ENCODE data around the gene PCDH20.

The PCDH20 gene

GRCh38 chr13:61415749-61416148, at the start of gene PCDH20:
TSS of gene PCDH20 (minus strand) at chr13:61415849. CDS start at chr13:61415158, 691 bp downstream.
- H3K4me1 ChIP-seq (ENCODE audit: control insufficient read depth, low read depth, low read length): peaks cover 4% of the 10 kb centered on the region
- no peaks in the 10 kb centered on the region for H3K9me3 ChIP-seq (ENCODE audit: control insufficient read depth, low read depth, low read length)
- H3K27me3 ChIP-seq (ENCODE audit: control insufficient read depth, insufficient read depth, low read length): peaks cover 46% of the 10 kb centered on the region
- peak within 1 kb of the TSS; percentile 18 for H3K9ac ChIP-seq (ENCODE audit: low read length)
- H3K4me3 ChIP-seq (ENCODE audit: low read length): peak within 1 kb of the TSS; percentile 92
- H3K36me3 ChIP-seq (ENCODE audit: control insufficient read depth, low read depth, low read length): no peaks in the 10 kb centered on the region
- H3K27ac ChIP-seq (ENCODE audit: low read length): no peak within 1 kb of the TSS

GRCh38 chr13:61463024-61463423, 47.4 kb upstream of the PCDH20 start:
- no peak overlapping the region for H3K27ac ChIP-seq (ENCODE audit: low read length)
- no peaks in the 10 kb centered on the region for H3K9me3 ChIP-seq (ENCODE audit: control insufficient read depth, low read depth, low read length)
- H3K27me3 ChIP-seq (ENCODE audit: control insufficient read depth, insufficient read depth, low read length): no peaks in the 10 kb centered on the region
- H3K4me3 ChIP-seq (ENCODE audit: low read length): no peak overlapping the region
- H3K36me3 ChIP-seq (ENCODE audit: control insufficient read depth, low read depth, low read length): no peaks in the 10 kb centered on the region
- H3K9ac ChIP-seq (ENCODE audit: low read length): no peak overlapping the region
- H3K4me1 ChIP-seq (ENCODE audit: control insufficient read depth, low read depth, low read length): no peaks in the 10 kb centered on the region

GRCh38 chr13:61453121-61453520, 37.5 kb upstream of the PCDH20 start:
- no peak overlapping the region for H3K4me3 ChIP-seq (ENCODE audit: low read length)
- no peak overlapping the region for H3K9ac ChIP-seq (ENCODE audit: low read length)
- no peaks in the 10 kb centered on the region for H3K9me3 ChIP-seq (ENCODE audit: control insufficient read depth, low read depth, low read length)
- no peaks in the 10 kb centered on the region for H3K4me1 ChIP-seq (ENCODE audit: control insufficient read depth, low read depth, low read length)
- no peak overlapping the region for H3K27ac ChIP-seq (ENCODE audit: low read length)
- H3K36me3 ChIP-seq (ENCODE audit: control insufficient read depth, low read depth, low read length): no peaks in the 10 kb centered on the region
- H3K27me3 ChIP-seq (ENCODE audit: control insufficient read depth, insufficient read depth, low read length): no peaks in the 10 kb centered on the region

- Histone ChIP-seq H3K4me3 (ENCODE audit: low read length) (no peak overlapping the region), H3K9ac (ENCODE audit: low read length) (no peak overlapping the region), H3K27ac (ENCODE audit: low read length) (no peak overlapping the region), H3K9me3 (ENCODE audit: control insufficient read depth, low read depth, low read length) (no peaks in the 10 kb centered on the region), H3K27me3 (ENCODE audit: control insufficient read depth, insufficient read depth, low read length) (no peaks in the 10 kb centered on the region), H3K36me3 (ENCODE audit: control insufficient read depth, low read depth, low read length) (no peaks in the 10 kb centered on the region), H3K4me1 (ENCODE audit: control insufficient read depth, low read depth, low read length) (peaks cover 5% of the 10 kb centered on the region)
Observed at GRCh38 chr13:61432029-61432428, 16.4 kb upstream of the PCDH20 start.

- Histone ChIP-seq H3K9ac (ENCODE audit: low read length) (no peak overlapping the region), H3K4me3 (ENCODE audit: low read length) (no peak overlapping the region), H3K27me3 (ENCODE audit: control insufficient read depth, insufficient read depth, low read length) (no peaks in the 10 kb centered on the region), H3K4me1 (ENCODE audit: control insufficient read depth, low read depth, low read length) (peaks cover 7% of the 10 kb centered on the region), H3K36me3 (ENCODE audit: control insufficient read depth, low read depth, low read length) (no peaks in the 10 kb centered on the region), H3K9me3 (ENCODE audit: control insufficient read depth, low read depth, low read length) (no peaks in the 10 kb centered on the region), H3K27ac (ENCODE audit: low read length) (no peak overlapping the region)
Observed at GRCh38 chr13:61423915-61424314, 8.3 kb upstream of the PCDH20 start.

GRCh38 chr13:61417086-61417570, 1.5 kb upstream of the PCDH20 start:
- H3K36me3 ChIP-seq (ENCODE audit: control insufficient read depth, low read depth, low read length): no peaks in the 10 kb centered on the region
- H3K27me3 ChIP-seq (ENCODE audit: control insufficient read depth, insufficient read depth, low read length): peaks cover 42% of the 10 kb centered on the region
- H3K9ac ChIP-seq (ENCODE audit: low read length): no peak overlapping the region
- peaks cover 7% of the 10 kb centered on the region for H3K4me1 ChIP-seq (ENCODE audit: control insufficient read depth, low read depth, low read length)
- H3K9me3 ChIP-seq (ENCODE audit: control insufficient read depth, low read depth, low read length): no peaks in the 10 kb centered on the region
- H3K27ac ChIP-seq (ENCODE audit: low read length): no peak overlapping the region
- H3K4me3 ChIP-seq (ENCODE audit: low read length): no peak overlapping the region

- H3K36me3 ChIP-seq (ENCODE audit: control insufficient read depth, low read depth, low read length): no peaks in the 10 kb centered on the region
- H3K27ac ChIP-seq (ENCODE audit: low read length): no peak overlapping the region
- H3K9me3 ChIP-seq (ENCODE audit: control insufficient read depth, low read depth, low read length): no peaks in the 10 kb centered on the region
- no peaks in the 10 kb centered on the region for H3K4me1 ChIP-seq (ENCODE audit: control insufficient read depth, low read depth, low read length)
- H3K4me3 ChIP-seq (ENCODE audit: low read length): peak overlapping the region; percentile 92
- H3K9ac ChIP-seq (ENCODE audit: low read length): peak overlapping the region; percentile 18
- H3K27me3 ChIP-seq (ENCODE audit: control insufficient read depth, insufficient read depth, low read length): peaks cover 46% of the 10 kb centered on the region
Observed at GRCh38 chr13:61415058-61415721, 459 bp downstream of the PCDH20 start.

- peaks cover 46% of the 10 kb centered on the region for H3K27me3 ChIP-seq (ENCODE audit: control insufficient read depth, insufficient read depth, low read length)
- H3K4me3 ChIP-seq (ENCODE audit: low read length): peak overlapping the region; percentile 92
- H3K9ac ChIP-seq (ENCODE audit: low read length): peak overlapping the region; percentile 17
- no peaks in the 10 kb centered on the region for H3K36me3 ChIP-seq (ENCODE audit: control insufficient read depth, low read depth, low read length)
- no peaks in the 10 kb centered on the region for H3K4me1 ChIP-seq (ENCODE audit: control insufficient read depth, low read depth, low read length)
- no peaks in the 10 kb centered on the region for H3K9me3 ChIP-seq (ENCODE audit: control insufficient read depth, low read depth, low read length)
- no peak overlapping the region for H3K27ac ChIP-seq (ENCODE audit: low read length)
Observed at GRCh38 chr13:61414686-61415057, 977 bp downstream of the PCDH20 start.

- no peaks in the 10 kb centered on the region for H3K36me3 ChIP-seq (ENCODE audit: control insufficient read depth, low read depth, low read length)
- H3K4me3 ChIP-seq (ENCODE audit: low read length): peak overlapping the region; percentile 92
- H3K9ac ChIP-seq (ENCODE audit: low read length): no peak overlapping the region
- H3K27me3 ChIP-seq (ENCODE audit: control insufficient read depth, insufficient read depth, low read length): peaks cover 46% of the 10 kb centered on the region
- H3K27ac ChIP-seq (ENCODE audit: low read length): no peak overlapping the region
- H3K9me3 ChIP-seq (ENCODE audit: control insufficient read depth, low read depth, low read length): no peaks in the 10 kb centered on the region
- no peaks in the 10 kb centered on the region for H3K4me1 ChIP-seq (ENCODE audit: control insufficient read depth, low read depth, low read length)
Observed at GRCh38 chr13:61413572-61414535, 1.8 kb downstream of the PCDH20 start.

- H3K36me3 ChIP-seq (ENCODE audit: control insufficient read depth, low read depth, low read length): no peaks in the 10 kb centered on the region
- H3K9ac ChIP-seq (ENCODE audit: low read length): no peak overlapping the region
Observed at GRCh38 chr13:61410669-61411297, 4.9 kb downstream of the PCDH20 start.

GRCh38 chr13:61410266-61410665, 5.4 kb downstream of the PCDH20 start:
- H3K9me3 ChIP-seq (ENCODE audit: control insufficient read depth, low read depth, low read length): no peaks in the 10 kb centered on the region
- H3K36me3 ChIP-seq (ENCODE audit: control insufficient read depth, low read depth, low read length): no peaks in the 10 kb centered on the region
- H3K4me3 ChIP-seq (ENCODE audit: low read length): no peak overlapping the region
- no peak overlapping the region for H3K9ac ChIP-seq (ENCODE audit: low read length)
- no peak overlapping the region for H3K27ac ChIP-seq (ENCODE audit: low read length)
- peaks cover 33% of the 10 kb centered on the region for H3K27me3 ChIP-seq (ENCODE audit: control insufficient read depth, insufficient read depth, low read length)
- no peaks in the 10 kb centered on the region for H3K4me1 ChIP-seq (ENCODE audit: control insufficient read depth, low read depth, low read length)

More at GRCh38 chr13:61410669-61411297, 4.9 kb downstream of the PCDH20 start:
- Histone ChIP-seq H3K9me3 (ENCODE audit: control insufficient read depth, low read depth, low read length) (no peaks in the 10 kb centered on the region), H3K4me1 (ENCODE audit: control insufficient read depth, low read depth, low read length) (no peaks in the 10 kb centered on the region), H3K4me3 (ENCODE audit: low read length) (no peak overlapping the region), H3K27ac (ENCODE audit: low read length) (no peak overlapping the region), H3K27me3 (ENCODE audit: control insufficient read depth, insufficient read depth, low read length) (peaks cover 38% of the 10 kb centered on the region)
